GM18499 (cell line): ENCODE data around the gene STOML3.

Experiments
- ATAC-seq: cut with Tn5 transposase; IDR thresholded peaks from one replicate; pipeline ENCODE4 v1.9.1; 2021; ENCODE audit warnings: moderate number of reproducible peaks; ENCODE audit not compliant: insufficient read depth, unreplicated experiment

The STOML3 gene

GRCh38 chr13:38993381-38993780 is 2.8 kb upstream of the STOML3 start:
- no peak for ATAC-seq

GRCh38 chr13:38981096-38981495 is 9.5 kb downstream of the STOML3 start:
- no peak for ATAC-seq

- no peak for ATAC-seq
Measured at GRCh38 chr13:38980750-38981078, 9.9 kb downstream of the STOML3 start.

GRCh38 chr13:38979891-38980749 is 10.5 kb downstream of the STOML3 start:
- ATAC-seq: no peak

GRCh38 chr13:38970380-38971051 is 20.1 kb downstream of the STOML3 start:
- no peak for ATAC-seq

- no peak for ATAC-seq
Measured at GRCh38 chr13:38969187-38969586, 21.4 kb downstream of the STOML3 start.

GRCh38 chr13:38967446-38967845 is 23.2 kb downstream of the STOML3 start:
- no peak for ATAC-seq

- ATAC-seq: no peak
Measured at GRCh38 chr13:38965281-38965680, 25.4 kb downstream of the STOML3 start.

- ATAC-seq: no peak
Measured at GRCh38 chr13:38960175-38960574, 30.5 kb downstream of the STOML3 start.

- no peak for ATAC-seq
Measured at GRCh38 chr13:38957794-38958592, 32.6 kb downstream of the STOML3 start.

GRCh38 chr13:38954844-38955243 is 35.8 kb downstream of the STOML3 start:
- no peak for ATAC-seq

- no peak for ATAC-seq
Measured at GRCh38 chr13:38954291-38954690, 36.3 kb downstream of the STOML3 start.

- ATAC-seq: no peak
Measured at GRCh38 chr13:38952827-38953226, 37.8 kb downstream of the STOML3 start.

- ATAC-seq: no peak
Measured at GRCh38 chr13:38951525-38952313, 38.9 kb downstream of the STOML3 start.

GRCh38 chr13:38950987-38951386 is 39.6 kb downstream of the STOML3 start:
- no peak for ATAC-seq

GRCh38 chr13:38947054-38947453 is 43.6 kb downstream of the STOML3 start:
- no peak for ATAC-seq

GRCh38 chr13:38944219-38944618 is 46.4 kb downstream of the STOML3 start:
- no peak for ATAC-seq

GRCh38 chr13:38943231-38943630 is 47.4 kb downstream of the STOML3 start:
- ATAC-seq: no peak

GRCh38 chr13:38941353-38941945 is 49.2 kb downstream of the STOML3 start:
- no peak for ATAC-seq

GRCh38 chr13:38933786-38934185 is 56.8 kb downstream of the STOML3 start:
- no peak for ATAC-seq
